Hepatocyte (in vitro differentiated cells): Measurements from ENCODE around the gene GOLGA6C.
"Not testable (repeated sequence)": the region's sequence is repeated elsewhere in the genome, so short reads cannot be mapped to it uniquely, and the experiment has no call there.

ENCODE experiments used
- EZH2phosphoT487 ChIP-seq: fragments of 200-600 bp; sonication (generic); IDR thresholded peaks from one replicate; pipeline ENCODE4 v1.6.1; 2018; ENCODE audit warnings: antibody characterized with exemption, mild to moderate bottlenecking, low read depth, moderate library complexity; ENCODE audit not compliant: unreplicated experiment, severe bottlenecking
- TF ChIP-seq, protein P1 (sequence below): fragments of 200-600 bp; sonication (generic); IDR thresholded peaks from 2 replicates; pipeline ENCODE4 v1.5.1; 2016; ENCODE audit warnings: antibody characterized with exemption, mild to moderate bottlenecking; ENCODE audit not compliant: poor library complexity

DNA sequence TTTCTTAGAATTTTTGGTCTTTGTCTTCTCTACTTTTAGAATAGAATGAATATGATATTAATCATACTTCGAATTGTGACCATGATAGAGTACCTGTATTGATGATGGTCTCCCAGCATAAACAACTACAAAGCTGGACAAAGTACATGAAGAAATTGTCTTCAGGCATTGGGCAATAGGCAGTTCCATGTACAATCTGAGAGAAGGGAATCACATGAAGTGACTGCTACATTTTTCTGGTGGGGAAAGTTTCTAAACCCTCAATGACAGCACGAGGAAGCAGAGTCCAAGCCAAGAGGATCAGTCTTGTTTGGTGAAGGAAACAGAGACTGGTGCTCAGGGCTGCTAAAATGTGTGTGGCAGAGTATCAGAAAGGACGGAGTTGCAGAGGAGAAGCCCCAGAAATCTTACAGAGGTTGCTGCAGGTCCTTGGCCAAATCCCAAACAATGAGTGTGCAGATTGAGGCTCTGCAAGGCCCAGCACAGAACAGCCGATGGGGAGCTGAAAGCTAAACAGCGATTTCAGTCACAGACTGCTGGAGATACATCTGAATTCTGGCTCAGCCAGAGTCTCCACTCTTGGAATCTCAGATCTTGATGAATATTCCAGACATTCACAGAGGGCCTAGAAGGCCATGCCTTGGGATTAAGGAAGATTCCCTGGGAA is 61.2 kb downstream of the GOLGA6C start:
- TF ChIP-seq, protein P1, sequence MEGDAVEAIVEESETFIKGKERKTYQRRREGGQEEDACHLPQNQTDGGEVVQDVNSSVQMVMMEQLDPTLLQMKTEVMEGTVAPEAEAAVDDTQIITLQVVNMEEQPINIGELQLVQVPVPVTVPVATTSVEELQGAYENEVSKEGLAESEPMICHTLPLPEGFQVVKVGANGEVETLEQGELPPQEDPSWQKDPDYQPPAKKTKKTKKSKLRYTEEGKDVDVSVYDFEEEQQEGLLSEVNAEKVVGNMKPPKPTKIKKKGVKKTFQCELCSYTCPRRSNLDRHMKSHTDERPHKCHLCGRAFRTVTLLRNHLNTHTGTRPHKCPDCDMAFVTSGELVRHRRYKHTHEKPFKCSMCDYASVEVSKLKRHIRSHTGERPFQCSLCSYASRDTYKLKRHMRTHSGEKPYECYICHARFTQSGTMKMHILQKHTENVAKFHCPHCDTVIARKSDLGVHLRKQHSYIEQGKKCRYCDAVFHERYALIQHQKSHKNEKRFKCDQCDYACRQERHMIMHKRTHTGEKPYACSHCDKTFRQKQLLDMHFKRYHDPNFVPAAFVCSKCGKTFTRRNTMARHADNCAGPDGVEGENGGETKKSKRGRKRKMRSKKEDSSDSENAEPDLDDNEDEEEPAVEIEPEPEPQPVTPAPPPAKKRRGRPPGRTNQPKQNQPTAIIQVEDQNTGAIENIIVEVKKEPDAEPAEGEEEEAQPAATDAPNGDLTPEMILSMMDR, result not testable (repeated sequence)
- not testable (repeated sequence) for TF ChIP-seq EZH2phosphoT487
